ENCODE measurements around the gene AGRN.

DNA sequence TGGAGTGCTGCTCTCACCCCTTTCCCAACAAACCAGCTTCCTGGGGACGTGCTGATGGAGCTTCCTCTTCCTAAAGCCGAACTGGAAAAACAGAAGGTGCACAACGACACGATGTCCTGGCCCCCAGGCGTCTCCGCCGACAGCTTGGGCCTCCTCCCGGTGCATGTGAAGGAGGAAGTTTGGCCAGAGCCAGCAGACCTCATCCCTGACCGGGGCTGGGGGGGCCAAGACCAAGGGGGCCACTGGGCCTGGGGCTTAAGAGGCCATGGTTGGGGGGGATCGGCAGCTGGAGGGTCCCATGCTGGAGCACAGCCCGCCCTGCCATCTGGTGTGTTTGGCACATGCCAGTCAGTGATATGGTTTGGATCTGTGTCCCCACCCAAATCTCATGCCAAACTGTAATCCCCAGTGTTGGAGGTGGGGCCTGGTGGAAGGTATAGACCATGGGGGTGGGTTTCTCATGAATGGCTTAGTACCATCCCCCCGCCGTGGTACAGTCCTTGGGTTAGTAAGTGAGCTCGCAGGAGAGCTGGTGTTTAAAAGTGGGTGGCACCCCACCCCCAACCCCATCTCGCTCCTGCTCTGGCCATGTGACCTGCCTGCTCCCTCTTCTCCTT lies 26.4 kb upstream of the AGRN start:
- TF ChIP-seq, protein P1, sequence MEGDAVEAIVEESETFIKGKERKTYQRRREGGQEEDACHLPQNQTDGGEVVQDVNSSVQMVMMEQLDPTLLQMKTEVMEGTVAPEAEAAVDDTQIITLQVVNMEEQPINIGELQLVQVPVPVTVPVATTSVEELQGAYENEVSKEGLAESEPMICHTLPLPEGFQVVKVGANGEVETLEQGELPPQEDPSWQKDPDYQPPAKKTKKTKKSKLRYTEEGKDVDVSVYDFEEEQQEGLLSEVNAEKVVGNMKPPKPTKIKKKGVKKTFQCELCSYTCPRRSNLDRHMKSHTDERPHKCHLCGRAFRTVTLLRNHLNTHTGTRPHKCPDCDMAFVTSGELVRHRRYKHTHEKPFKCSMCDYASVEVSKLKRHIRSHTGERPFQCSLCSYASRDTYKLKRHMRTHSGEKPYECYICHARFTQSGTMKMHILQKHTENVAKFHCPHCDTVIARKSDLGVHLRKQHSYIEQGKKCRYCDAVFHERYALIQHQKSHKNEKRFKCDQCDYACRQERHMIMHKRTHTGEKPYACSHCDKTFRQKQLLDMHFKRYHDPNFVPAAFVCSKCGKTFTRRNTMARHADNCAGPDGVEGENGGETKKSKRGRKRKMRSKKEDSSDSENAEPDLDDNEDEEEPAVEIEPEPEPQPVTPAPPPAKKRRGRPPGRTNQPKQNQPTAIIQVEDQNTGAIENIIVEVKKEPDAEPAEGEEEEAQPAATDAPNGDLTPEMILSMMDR (IDR thresholded peaks at IDR 0.05) = no peak
- TF ChIP-seq POLR2A (IDR thresholded peaks at IDR 0.05) = no peak

Measured in thyroid gland (tissue), 4 donors.